GM18498 (cell line): ENCODE results near the gene TNS2.
A peak's percentile ranks its signal among the peaks of the same experiment; 100 is the strongest.
"Not testable (repeated sequence)": the region's sequence is repeated elsewhere in the genome, so short reads cannot be mapped to it uniquely, and the experiment has no call there.

Experiments used
- ATAC-seq: cut with Tn5 transposase; IDR thresholded peaks from one replicate; pipeline ENCODE4 v1.9.1; 2021; ENCODE audit warnings: mild to moderate bottlenecking, moderate library complexity; ENCODE audit not compliant: unreplicated experiment

The TNS2 gene

DNA sequence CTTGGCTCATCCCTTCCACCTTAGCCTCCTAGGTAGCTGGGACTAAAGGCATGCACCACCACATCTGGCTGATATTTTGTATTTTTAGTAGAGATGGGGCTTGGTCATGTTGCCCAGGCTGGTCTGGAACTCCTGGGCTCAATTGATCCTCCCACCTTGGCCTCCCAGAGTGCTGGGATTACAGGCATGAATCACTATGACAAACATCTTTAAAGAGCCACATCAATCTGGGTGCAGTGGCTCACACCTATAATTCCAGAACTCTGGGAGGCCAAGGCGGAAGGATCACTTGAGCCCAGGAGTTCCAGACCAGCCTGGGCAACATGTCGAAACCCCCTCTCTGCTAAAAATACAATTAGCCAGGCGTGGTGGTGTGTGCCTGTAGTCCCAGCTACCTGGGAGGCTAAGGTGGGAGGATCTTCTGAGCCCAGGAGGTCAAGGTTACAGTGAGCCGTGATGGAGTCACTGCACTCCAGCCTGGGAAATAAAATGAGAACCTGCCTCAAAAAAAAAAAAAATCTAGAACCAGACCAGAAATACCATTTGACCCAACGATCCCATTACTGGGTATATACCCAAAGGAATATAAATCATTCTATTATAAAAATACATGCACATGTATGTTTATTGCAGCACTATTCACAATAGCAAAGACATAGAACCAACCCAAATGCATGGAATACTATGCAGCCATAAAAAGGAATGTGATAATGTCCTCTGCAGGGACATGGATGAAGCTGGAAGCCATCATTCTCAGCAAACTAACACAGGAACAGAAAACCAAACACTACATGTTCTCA, 45.1 kb downstream of the TNS2 start:
- ATAC-seq = not testable (repeated sequence)

DNA sequence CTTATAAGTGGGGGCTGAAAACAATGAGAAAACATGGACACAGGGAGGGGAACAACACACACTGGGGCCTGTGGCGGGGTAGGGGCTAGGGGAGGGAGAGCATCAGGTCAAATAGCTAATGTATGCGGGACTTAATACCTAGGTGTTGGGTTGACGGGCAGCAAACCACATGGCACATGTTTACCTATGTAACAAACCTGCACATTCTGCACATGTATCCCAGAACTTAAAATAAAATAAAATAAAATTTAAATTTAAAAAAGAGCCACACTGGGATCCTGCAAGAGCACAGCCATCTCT, 45.7 kb downstream of the TNS2 start:
- not testable (repeated sequence) for ATAC-seq

DNA sequence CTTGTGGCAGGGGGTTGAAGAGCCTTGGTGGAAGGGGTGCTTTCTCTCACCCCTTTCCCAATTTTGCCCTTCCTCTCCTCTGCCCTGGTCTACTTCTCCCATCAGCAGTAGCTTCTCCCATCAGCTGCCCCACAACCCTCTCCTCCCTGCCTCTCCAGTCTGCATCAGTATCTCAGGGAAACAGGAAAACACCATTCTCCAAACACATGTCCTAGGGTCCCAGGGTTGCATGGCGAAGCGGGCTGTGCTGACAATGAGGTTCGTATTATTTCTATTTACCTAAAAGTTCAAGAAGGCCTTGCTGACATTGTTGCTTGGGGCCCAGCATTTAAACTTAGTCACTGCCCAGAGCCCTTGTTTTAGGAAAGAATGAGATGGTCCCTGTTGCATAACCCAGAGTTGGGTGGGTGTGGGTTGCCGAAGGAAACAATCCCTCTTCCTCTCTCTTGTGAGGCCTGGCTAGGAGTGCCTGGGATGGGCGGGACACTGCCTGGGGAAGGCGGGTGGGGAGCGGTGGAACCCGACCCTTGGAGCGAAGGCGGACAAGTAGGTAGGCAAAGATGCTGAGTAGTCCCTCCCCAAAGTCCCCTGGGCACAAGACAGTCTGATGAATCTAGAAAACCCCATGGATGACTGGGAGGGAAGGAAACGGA, 46.4 kb downstream of the TNS2 start:
- ATAC-seq = no peak

DNA sequence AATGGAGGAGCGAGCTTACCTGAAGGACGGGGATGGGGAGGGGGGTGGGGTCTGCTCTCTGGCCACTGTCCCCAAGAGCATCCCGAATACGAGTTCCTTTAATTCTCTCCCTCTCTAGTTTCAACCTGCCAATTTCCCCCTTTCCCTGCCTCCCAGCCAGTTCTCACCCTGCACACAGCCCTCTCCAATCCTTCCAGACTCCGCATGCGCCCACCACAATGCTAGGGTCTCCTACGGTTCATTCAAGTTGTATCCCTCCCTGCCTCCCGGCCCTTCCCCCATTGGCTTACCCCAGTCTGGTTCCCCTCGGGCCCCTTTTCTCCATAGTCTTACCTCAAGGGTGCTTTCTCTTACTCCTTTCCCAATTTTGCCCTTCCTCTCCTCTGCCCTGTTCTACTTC, 46.9 kb downstream of the TNS2 start:
- ATAC-seq = no peak

DNA sequence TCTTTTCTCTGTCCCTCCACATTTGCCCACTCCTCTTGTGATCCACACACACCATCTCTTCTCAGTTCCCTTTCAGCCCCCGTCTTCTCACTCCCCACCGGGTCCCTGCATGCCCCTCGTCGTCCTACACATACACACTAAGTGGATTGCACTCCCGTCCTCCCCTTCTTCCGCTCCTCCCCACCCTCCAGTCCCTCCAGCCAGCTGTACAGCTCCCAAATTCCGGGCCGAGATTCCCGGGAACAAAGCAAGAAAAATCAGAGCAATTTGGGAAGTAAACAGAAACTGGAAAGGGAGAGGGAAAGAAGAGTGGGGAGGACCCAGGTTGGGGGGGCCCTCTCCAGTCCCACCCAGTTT, 47.3 kb downstream of the TNS2 start:
- no peak for ATAC-seq

DNA sequence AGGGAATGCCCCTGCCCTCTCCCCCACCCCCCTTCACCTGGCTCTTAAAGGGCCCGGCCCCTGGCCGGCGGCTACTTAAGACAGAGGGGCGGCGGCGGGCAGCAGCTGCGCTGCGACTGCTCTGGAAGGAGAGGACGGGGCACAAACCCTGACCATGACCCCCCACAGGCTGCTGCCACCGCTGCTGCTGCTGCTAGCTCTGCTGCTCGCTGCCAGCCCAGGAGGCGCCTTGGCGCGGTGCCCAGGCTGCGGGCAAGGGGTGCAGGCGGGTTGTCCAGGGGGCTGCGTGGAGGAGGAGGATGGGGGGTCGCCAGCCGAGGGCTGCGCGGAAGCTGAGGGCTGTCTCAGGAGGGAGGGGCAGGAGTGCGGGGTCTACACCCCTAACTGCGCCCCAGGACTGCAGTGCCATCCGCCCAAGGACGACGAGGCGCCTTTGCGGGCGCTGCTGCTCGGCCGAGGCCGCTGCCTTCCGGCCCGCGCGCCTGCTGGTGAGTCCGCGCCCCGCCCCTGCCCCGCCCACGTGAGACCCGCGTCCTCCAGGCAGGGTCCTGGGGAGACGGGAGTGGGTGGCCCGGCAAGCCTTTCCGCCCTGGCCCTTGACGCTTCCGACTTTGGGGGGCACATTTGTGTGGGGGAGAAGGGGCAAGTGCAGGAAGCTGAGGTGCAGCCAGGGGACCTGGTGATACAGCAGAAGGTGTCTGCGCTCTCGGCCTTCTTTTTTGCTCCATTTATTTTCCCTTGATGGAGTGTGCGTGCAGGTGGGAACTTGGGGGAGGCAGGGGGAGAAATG, 47.9 kb downstream of the TNS2 start, which contains the start of gene IGFBP6:
TSS of gene IGFBP6 (plus strand) at position 104 of the 790 bp plus-strand sequence. CDS start at position 155, 51 bp downstream.
- ATAC-seq = peak; percentile 55

DNA sequence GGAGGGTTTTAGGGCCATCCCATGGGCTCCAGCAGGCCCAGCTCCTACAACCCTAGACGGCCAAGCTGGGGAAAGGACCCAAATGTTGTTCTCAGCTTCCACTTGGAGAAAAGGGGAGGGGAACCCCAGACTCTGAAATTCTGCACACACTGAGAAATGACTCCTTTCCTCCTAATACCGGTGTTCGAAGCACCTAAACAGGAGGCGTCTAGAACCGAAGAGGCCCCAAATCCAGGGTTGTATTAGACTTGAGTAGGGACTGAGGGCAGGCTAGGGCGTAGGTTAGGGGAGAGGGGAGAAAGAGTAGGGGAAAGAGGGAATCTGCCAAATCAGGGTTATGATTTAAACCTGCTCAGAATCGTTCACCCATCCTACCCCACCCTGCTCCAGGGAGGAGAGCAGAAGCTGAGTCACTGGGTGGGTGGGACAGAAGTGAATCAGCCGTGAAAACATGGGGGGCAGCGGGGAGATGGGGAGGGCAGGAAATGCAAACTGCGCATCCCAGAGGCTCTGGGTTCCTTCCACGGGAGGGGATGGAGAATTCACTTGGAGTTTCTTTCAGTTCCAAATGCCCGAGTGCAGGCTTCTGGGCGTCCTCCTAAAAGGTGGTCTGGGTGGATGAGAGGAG, 48.6 kb downstream of the TNS2 start:
- ATAC-seq = peak; percentile 7

DNA sequence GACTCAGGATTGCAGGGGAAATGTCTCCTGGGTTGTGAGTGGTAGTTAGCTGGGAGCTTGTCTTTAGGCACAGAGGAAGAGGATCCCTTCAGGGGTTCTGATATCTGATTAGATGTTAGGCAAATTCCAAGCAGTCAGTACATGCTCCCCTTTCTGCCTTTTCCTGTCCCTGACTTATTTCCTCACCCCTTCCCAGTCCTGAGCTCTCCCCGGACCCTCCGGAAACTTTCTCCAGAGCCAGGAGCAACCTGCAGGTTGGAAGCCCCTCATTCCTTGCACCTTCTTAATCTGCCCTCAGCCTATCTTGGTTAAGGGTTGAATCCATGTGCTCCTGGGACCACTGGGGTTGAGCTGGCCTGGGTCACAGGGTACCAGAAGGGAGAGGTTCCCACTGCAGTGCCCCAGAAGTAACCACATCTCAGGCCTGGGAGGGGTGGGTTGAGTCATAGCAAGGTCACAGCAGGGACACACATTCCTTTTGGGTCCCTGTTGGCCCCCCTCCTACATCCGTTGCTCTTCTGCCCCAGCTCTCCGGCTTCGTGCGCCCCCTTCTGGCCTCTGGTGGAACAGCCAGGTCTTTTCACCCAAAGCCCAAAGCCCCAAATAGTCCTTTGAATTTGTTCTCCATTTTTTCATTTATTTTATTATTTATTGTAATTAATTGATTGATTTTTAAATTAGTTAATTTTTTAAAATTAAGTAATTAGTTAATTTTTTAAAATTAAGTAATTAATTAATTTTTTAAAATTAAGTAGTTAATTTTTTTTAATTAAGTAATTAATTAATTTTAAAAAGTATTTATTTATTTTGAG, 49.4 kb downstream of the TNS2 start:
- ATAC-seq = no peak

DNA sequence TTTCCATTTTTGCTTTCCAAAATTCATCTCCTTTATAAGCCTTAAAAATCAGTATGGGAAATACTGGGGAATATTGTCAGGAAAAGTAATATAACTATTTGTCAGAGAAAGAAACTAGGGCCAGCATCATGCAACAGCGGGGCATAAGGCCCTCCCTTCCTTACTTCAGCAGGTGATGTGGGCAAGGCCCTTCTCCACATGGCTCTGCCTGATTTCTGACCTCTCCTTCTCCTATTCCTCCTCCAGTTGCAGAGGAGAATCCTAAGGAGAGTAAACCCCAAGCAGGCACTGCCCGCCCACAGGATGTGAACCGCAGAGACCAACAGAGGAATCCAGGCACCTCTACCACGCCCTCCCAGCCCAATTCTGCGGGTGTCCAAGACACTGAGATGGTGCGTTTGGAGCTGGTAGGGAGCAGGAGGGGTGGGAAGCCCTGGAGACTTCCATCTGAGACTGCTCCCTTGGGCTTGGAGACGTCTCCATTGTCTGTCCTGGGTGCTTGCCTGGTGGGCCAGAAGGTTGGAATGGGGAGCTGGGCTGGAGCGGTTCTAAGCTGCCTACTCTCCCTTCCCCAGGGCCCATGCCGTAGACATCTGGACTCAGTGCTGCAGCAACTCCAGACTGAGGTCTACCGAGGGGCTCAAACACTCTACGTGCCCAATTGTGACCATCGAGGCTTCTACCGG, 50.7 kb downstream of the TNS2 start:
- ATAC-seq = no peak

DNA sequence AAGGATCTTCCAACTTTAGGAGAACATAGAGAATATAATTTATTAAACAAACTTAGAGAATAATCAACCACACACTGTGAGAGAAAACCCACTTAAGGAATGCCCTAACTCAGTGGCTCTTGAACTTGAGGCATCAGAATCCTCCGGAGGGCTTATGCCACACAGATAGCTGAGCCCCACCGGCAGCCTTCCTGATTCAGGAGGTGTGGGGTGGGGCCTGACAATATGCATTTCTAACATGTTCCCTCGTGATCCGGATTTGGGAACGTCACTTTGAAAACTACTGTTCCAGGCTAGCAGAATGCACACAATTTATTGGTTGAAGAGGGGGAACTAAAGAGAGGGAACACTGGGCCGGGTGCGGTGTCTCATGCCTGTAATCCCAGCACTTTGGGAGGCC, 51.4 kb downstream of the TNS2 start:
- no peak for ATAC-seq

DNA sequence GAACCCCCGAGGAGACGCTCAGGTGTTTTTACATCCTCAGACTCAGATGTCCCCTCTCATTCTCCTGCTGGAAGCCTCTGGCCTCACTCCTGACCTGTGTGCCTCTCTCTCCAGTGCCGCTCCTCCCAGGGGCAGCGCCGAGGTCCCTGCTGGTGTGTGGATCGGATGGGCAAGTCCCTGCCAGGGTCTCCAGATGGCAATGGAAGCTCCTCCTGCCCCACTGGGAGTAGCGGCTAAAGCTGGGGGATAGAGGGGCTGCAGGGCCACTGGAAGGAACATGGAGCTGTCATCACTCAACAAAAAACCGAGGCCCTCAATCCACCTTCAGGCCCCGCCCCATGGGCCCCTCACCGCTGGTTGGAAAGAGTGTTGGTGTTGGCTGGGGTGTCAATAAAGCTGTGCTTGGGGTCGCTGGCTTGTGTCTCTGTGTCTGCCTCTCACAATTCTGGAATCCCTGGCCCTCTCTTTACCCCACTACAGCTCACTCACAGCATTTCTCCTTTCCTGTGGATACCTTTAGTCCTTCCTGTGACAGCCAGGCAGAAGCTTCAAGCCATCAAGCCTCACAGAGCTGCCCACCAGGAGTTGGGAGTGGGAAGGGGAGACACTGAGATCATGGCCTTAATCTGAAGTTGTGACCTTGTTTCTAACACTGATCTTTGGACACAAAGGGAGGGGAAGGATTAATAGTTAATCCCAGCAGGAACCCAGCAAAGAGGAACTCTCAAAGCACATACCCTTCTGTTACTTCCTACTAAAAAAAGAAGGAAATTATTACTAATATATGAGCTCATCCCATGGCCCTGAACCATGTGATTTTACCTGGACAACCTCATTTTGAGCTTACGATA, 52.3 kb downstream of the TNS2 start:
- no peak for ATAC-seq

DNA sequence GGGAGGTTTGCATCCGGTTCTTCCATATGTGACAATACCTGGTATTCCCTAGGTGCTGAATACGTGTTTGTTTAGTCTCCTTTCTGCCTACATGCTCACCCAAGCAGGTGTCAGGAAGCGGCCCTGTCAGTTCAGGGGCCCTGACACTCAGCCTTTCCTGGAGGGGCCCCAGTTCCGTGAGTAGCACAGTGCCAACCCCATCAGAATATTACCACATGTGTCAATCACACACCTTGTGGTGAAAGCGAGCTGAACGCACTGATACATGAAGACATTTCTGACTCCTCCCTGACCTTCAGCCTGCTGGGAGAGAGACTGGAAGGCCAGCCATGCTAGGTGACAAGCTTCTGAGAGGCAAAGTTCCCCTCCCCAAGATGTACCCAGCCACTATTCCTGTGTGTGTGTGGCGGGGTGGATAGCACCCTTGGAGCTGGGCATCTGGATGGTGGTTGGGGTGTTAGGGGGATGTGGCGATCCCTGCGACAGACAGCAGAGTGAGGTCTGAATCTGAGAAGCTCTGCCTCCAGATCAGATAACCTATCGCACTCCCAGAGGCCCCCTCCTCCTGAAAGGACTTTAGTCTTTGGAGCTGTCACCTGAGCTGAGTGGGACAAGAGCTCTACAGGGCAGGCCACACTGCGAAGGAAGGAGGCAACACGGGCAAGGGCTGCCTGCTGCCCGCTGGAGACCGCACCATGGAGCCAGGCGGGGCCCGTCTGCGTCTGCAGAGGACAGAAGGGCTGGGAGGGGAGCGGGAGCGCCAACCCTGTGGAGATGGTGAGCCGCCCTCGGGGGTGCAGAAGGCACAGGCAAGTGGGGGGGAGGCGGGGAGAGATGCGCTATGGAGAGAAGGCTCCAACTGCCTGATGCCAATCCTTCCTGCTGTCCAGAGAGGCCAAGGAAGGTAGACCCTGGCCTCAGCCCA, 53.3 kb downstream of the TNS2 start, which contains the start of gene SOAT2:
TSS of gene SOAT2 (plus strand) at position 604 of the 925 bp plus-strand sequence. CDS start at position 696, 92 bp downstream.
- ATAC-seq = peak; percentile 60

DNA sequence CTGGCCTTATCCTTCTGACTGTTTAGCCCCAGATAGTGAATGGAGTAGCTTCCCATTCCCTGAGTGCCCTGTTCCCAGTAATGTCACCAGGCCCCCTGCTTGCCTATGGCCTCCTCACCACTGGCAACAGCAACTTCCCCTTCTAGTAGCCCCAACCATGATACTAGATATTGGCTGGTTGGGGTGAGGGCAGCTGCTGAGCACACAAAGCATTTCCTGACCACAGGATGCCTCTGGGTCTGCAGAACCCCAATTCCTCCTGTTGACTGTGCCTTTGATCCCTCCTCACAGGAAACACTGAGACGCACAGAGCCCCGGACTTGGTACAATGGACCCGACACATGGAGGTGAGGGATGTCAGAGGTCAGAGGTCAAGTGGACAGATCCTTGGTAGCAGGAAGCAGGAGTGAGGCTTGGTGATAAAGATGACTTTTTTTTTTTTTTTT, 54.0 kb downstream of the TNS2 start:
- ATAC-seq = no peak

DNA sequence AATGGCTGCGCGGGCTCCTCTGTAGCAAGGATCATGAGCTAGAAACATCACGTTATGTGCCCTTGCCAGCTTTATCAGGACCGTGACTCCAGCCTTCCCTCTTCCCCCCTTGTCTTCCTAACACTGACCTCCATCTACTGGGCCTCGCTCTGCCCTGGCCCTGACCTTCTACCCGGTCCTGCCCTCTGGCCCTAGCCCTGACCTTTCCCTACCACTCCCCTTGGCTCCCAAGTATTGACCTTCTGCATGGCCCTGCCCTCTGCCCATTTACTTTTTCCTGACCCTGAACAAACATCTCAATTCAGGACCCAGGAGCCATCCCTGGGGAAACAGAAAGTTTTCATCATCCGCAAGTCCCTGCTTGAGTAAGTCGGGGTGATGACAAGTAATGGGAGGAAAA, 55.4 kb downstream of the TNS2 start:
- ATAC-seq = no peak

DNA sequence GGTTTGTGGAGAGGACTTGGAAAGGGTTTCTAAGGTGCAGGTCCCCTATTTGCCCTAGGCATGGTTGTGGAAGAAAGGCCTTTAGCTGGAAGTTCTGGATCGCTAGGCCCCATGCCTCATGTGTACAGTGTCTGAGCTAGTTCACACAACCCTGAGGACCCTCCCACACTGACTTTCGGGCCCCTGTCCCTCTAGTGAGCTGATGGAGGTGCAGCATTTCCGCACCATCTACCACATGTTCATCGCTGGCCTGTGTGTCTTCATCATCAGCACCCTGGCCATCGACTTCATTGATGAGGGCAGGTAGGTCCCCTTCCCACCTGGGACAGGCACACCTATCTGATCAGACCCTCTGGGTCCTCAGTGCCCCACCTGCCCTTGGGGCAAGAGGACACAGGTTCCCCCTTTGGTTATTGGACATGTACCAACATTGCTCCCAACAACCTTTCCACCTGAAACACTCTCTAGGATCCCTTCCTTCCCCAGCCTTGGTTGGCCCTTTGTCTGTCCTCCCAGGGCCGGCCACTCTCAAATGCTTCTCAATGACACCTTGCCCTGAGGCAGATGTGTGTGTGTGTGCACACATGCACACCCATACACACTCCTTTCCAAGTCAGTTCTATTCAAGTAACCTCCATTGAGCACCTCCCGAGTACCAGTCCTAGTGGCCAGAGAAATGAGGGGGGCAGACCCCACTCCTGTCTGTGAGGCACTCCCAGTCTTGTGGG, 56.0 kb downstream of the TNS2 start:
- ATAC-seq = no peak

DNA sequence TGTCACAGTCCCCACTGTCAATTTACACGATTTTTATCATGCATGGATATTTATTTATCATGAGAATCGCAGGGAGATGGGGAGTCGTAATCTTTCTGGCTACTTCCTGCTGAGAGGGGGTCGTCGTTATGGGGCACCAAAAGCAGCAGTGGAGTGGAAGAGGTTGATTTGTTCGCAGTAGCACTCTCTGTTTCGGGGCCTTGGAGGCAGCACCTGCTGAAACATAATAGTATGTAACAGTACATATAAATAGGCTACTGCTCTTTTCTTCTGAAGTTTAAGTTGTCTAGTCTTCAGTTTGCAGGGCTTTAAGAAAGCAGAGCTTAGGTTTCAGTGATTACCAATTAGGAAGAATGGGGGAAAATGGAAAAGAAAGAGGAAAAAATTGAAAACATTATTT, 57.3 kb downstream of the TNS2 start:
- no peak for ATAC-seq

DNA sequence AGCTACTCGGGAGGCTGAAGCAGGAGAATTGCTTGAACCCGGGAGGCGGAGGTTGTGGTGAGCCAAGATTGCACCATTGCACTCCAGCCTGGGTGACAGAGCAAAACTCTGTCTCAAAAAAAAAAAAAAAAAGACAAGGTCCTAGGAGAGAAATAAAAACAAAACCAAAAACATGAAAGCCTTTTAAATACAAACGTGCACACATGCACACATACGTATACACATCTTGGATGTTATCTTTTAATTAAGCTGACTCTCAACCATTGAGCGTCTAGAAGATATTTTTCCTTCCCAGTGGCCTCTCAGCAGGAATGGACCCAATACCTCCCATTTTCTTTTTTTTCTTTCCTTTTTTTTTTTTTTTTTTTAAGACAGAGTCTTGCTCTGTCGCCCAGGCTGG, 62.6 kb downstream of the TNS2 start:
- ATAC-seq = not testable (repeated sequence)
